Parathyroid adenoma (tissue), 2 donors: Measurements from ENCODE around the gene TRIM63.

ENCODE experiments used
- H2AFZ ChIP-seq: fragments of 300-600 bp; sonication (generic); one replicate; pipeline ENCODE4 v1.7.0; 2017; ENCODE audit warnings: antibody characterized with exemption, mild to moderate bottlenecking
- H3K27ac ChIP-seq: fragments of 300-600 bp; sonication (generic); one replicate; pipeline ENCODE4 v1.7.0; 2017
- H3K27me3 ChIP-seq: fragments of 300-600 bp; sonication (generic); one replicate; pipeline ENCODE4 v1.7.0; 2017; ENCODE audit warnings: low read length; ENCODE audit not compliant: control insufficient read depth, insufficient read depth
- H3K36me3 ChIP-seq: fragments of 300-600 bp; sonication (generic); one replicate; pipeline ENCODE4 v1.7.0; 2017; ENCODE audit warnings: low read length; ENCODE audit not compliant: control insufficient read depth, insufficient read depth
- H3K4me1 ChIP-seq: fragments of 300-600 bp; sonication (generic); one replicate; pipeline ENCODE4 v1.7.0; 2017; ENCODE audit warnings: control low read depth
- H3K4me2 ChIP-seq: fragments of 300-600 bp; sonication (generic); one replicate; pipeline ENCODE4 v1.7.0; 2017; ENCODE audit warnings: low read length
- H3K4me3 ChIP-seq: fragments of 300-600 bp; sonication (generic); one replicate; pipeline ENCODE4 v1.7.0; 2017; ENCODE audit warnings: low read depth, low read length
- H3K79me2 ChIP-seq: fragments of 300-600 bp; sonication (generic); one replicate; pipeline ENCODE4 v1.7.0; 2017; ENCODE audit warnings: control low read depth
- H3K9ac ChIP-seq: fragments of 300-600 bp; sonication (generic); one replicate; pipeline ENCODE4 v1.7.0; 2017; ENCODE audit warnings: mild to moderate bottlenecking
- H3K9me3 ChIP-seq: fragments of 300-600 bp; sonication (generic); one replicate; pipeline ENCODE4 v1.7.0; 2017; ENCODE audit warnings: low read length; ENCODE audit not compliant: control insufficient read depth
- TF ChIP-seq, protein P1 (sequence below): fragments of 300-600 bp; sonication (generic); IDR thresholded peaks from one replicate; pipeline ENCODE4 v1.7.0; 2017; ENCODE audit warnings: antibody characterized with exemption, mild to moderate bottlenecking
- donor health status: primary hyperparathyroidism.

The TRIM63 gene

DNA sequence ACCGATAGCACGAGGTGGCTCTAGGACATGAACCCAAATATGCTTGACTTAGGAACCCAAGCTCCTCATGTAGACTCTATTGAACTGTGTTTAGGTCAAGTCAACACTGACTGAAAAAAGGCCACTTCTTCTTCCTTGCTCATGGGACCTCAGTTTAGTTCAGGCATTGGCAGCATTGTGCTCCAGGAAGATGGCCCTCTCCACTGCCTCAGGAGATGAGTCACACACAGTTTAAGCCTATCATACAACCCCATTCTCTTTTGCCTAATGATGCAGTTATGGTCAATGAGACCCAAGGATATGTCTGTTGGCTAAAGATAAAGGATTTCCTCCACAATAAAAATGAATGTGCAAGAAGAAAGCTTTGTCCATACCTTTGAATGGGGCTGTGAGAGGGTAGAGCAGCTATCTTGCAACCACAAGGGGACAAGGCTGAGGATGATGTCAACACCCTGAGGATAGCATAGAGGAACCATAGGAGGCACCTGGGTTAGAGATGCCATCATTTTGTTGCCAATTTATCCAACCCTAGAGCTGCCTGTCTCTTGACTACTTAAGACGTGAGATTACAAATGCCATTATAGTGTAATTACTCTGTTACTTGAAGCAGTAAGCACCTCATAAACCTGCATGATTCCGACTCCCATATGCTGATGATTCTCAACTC is 3.0 kb upstream of the TRIM63 start:
- H3K27me3 ChIP-seq = no peaks in the 10 kb centered on the region

DNA sequence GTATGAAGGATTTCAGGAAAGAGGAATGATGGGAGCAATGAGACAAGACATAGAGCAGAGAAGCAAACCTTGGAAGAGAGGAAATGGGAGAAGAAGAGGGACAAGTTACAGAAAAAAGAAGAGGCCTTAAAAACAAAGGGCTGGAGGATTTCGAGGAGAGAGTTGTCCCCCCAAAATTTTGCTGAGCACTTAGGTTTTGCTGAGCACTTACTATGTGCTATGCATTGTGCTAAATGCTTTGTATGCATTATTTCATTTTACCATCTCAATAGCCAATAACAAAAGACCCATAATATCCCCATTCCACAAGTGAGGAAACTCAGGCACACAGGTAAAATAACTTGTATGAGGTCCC is 2.5 kb upstream of the TRIM63 start:
- no peaks in the 10 kb centered on the region for H3K9me3 ChIP-seq
- H3K9ac ChIP-seq = no peak overlapping the region
- H3K4me3 ChIP-seq = no peak overlapping the region
- H3K36me3 ChIP-seq = no peaks in the 10 kb centered on the region
- TF ChIP-seq, protein P1, sequence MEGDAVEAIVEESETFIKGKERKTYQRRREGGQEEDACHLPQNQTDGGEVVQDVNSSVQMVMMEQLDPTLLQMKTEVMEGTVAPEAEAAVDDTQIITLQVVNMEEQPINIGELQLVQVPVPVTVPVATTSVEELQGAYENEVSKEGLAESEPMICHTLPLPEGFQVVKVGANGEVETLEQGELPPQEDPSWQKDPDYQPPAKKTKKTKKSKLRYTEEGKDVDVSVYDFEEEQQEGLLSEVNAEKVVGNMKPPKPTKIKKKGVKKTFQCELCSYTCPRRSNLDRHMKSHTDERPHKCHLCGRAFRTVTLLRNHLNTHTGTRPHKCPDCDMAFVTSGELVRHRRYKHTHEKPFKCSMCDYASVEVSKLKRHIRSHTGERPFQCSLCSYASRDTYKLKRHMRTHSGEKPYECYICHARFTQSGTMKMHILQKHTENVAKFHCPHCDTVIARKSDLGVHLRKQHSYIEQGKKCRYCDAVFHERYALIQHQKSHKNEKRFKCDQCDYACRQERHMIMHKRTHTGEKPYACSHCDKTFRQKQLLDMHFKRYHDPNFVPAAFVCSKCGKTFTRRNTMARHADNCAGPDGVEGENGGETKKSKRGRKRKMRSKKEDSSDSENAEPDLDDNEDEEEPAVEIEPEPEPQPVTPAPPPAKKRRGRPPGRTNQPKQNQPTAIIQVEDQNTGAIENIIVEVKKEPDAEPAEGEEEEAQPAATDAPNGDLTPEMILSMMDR = no peak
- H3K79me2 ChIP-seq = no peaks in the 10 kb centered on the region
- H3K4me2 ChIP-seq = no peak overlapping the region
- H3K27me3 ChIP-seq = no peaks in the 10 kb centered on the region
- H3K4me1 ChIP-seq = no peaks in the 10 kb centered on the region
- H2AFZ ChIP-seq = no peak overlapping the region
- H3K27ac ChIP-seq = no peak overlapping the region

More for the DNA sequence above, 3.0 kb upstream of the TRIM63 start:
- Histone ChIP-seq H2AFZ (no peak overlapping the region), H3K4me3 (no peak overlapping the region), H3K79me2 (no peaks in the 10 kb centered on the region), H3K9me3 (no peaks in the 10 kb centered on the region), H3K9ac (no peak overlapping the region), H3K27ac (no peak overlapping the region), H3K4me2 (no peak overlapping the region), H3K4me1 (no peaks in the 10 kb centered on the region), H3K36me3 (no peaks in the 10 kb centered on the region)
- TF ChIP-seq, protein P1 = no peak

DNA sequence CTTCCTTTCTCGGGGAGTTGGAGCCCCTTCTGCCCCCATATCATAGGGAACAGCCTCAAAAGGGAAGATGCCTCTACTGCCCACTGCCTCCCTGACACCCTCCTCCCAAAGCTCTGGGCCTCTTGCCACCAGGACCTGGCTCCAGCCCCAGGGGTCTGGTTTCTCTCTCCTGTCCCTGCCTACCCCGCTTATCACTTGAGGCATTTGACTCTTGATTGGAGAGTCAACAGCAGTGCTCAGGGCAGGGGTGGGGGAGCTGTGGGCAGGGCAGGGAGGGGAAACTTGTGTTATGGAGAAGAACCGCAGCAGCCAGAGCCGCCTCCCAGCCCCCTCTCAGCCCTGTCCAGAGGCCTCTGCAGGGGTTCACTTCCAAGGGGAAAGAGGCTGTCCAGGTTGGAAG is 573 bp downstream of the TRIM63 start:
- no peak overlapping the region for H3K9ac ChIP-seq
- no peak overlapping the region for H3K27ac ChIP-seq
- no peaks in the 10 kb centered on the region for H3K4me1 ChIP-seq

DNA sequence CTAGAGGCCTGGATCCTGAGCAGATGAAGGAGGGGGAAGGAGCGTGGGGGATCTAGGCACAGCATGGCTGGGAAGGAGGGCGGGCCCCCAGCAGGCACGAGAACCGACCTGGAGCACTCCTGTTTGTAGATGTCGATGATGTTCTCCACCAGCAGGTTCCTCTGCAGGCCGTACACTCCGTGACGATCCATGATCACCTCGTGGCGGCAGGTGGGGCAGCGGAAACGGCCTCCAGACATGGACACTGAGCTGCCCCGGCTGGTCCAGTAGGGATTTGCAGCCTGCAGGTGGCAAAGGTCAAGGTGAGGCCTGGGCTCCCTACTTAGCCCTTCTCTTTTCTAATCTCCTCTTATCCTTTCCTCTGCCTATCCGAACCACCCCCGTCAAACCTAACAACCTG is 1.3 kb downstream of the TRIM63 start:
- Histone ChIP-seq H2AFZ (no peak overlapping the region), H3K4me3 (no peak overlapping the region), H3K36me3 (no peaks in the 10 kb centered on the region), H3K9ac (no peak overlapping the region), H3K27me3 (no peaks in the 10 kb centered on the region), H3K4me2 (no peak overlapping the region), H3K27ac (no peak overlapping the region), H3K9me3 (no peaks in the 10 kb centered on the region), H3K79me2 (no peaks in the 10 kb centered on the region), H3K4me1 (no peaks in the 10 kb centered on the region)
- TF ChIP-seq, protein P1 = no peak

More for the DNA sequence above, 573 bp downstream of the TRIM63 start:
- Histone ChIP-seq H3K36me3 (no peaks in the 10 kb centered on the region), H3K9me3 (no peaks in the 10 kb centered on the region), H3K4me3 (no peak overlapping the region), H3K4me2 (no peak overlapping the region), H3K79me2 (no peaks in the 10 kb centered on the region), H3K27me3 (no peaks in the 10 kb centered on the region), H2AFZ (no peak overlapping the region)
- TF ChIP-seq, protein P1 = no peak

DNA sequence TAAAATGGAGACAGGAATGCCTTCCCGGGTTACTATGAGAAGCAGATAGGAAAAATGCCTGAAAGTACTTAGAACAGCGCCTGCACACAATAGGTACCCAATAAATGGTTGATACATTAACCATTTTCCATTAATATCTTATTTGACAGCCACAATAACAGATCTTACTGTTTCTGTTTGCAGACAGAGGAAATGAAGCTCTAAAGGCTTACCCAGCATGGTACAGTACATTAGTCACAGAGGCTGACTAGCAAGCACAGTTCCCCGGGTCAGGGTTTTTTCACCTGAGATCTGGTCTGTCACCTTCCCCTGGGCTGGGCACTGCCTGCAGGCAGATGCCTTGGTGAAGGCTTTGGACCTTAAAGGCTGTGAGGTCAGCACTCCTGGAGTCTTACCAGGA is 2.9 kb downstream of the TRIM63 start:
- H3K79me2 ChIP-seq = no peaks in the 10 kb centered on the region
- H3K9me3 ChIP-seq = no peaks in the 10 kb centered on the region
- H3K4me2 ChIP-seq = no peak overlapping the region
- no peaks in the 10 kb centered on the region for H3K36me3 ChIP-seq
- no peaks in the 10 kb centered on the region for H3K4me1 ChIP-seq
- TF ChIP-seq, protein P1 = no peak
- no peak overlapping the region for H2AFZ ChIP-seq
- no peak overlapping the region for H3K9ac ChIP-seq
- no peak overlapping the region for H3K27ac ChIP-seq
- no peaks in the 10 kb centered on the region for H3K27me3 ChIP-seq
- H3K4me3 ChIP-seq = no peak overlapping the region
